Measurements from ENCODE around the gene R3HDML. TPM values are rescaled to one million over a fixed set of nuclear protein-coding genes. Genes with fewer than 3 reads are reported as not detected.

Gene R3HDML
- total RNA-seq: not detected

- TF ChIP-seq CTCF (IDR thresholded peaks at IDR 0.05): no peak
- Histone ChIP-seq H3K4me3 (no peak within 1 kb of the TSS), H3K36me3 (no peaks in the 10 kb centered on the region), H3K9me3 (no peaks in the 10 kb centered on the region), H3K4me1 (ENCODE audit: control insufficient read depth in 1 of 2, low read depth in 2 of 2) (no peaks in the 10 kb centered on the region), H3K27ac (no peak within 1 kb of the TSS), H3K27me3 (replicated peaks; ENCODE audit: insufficient read depth) (no peaks in the 10 kb centered on the region)
- DNase-seq (ENCODE audit: low spot score) (no peak), ATAC-seq (ENCODE audit: insufficient number of reproducible peaks, low FRiP score, low read depth) (no peak)
Measured at GRCh38 chr20:44336725-44337380, at the start of gene R3HDML. R3HDML (plus strand) TSS chr20:44337043; CDS start chr20:44337158, 115 bp downstream.

GRCh38 chr20:44287272-44288097, 49.4 kb upstream of the R3HDML start:
- H3K27me3 ChIP-seq (replicated peaks; ENCODE audit: insufficient read depth): no peaks in the 10 kb centered on the region
- no peaks in the 10 kb centered on the region for H3K9me3 ChIP-seq
- H3K27ac ChIP-seq: no peak overlapping the region
- ATAC-seq (ENCODE audit: insufficient number of reproducible peaks, low FRiP score, low read depth) (no peak), DNase-seq (ENCODE audit: low spot score) (no peak)
- no peak for TF ChIP-seq CTCF (IDR thresholded peaks at IDR 0.05)
- H3K36me3 ChIP-seq: no peaks in the 10 kb centered on the region
- no peak overlapping the region for H3K4me3 ChIP-seq
- no peaks in the 10 kb centered on the region for H3K4me1 ChIP-seq (ENCODE audit: control insufficient read depth in 1 of 2, low read depth in 2 of 2)

GRCh38 chr20:44288252-44288651, 48.6 kb upstream of the R3HDML start:
- no peaks in the 10 kb centered on the region for H3K9me3 ChIP-seq
- TF ChIP-seq CTCF (IDR thresholded peaks at IDR 0.05): no peak
- ATAC-seq (ENCODE audit: insufficient number of reproducible peaks, low FRiP score, low read depth): no peak

GRCh38 chr20:44291754-44292153, 45.1 kb upstream of the R3HDML start:
- no peak overlapping the region for H3K4me3 ChIP-seq
- ATAC-seq (ENCODE audit: insufficient number of reproducible peaks, low FRiP score, low read depth) (no peak), DNase-seq (ENCODE audit: low spot score) (no peak)
- H3K4me1 ChIP-seq (ENCODE audit: control insufficient read depth in 1 of 2, low read depth in 2 of 2): no peaks in the 10 kb centered on the region
- no peaks in the 10 kb centered on the region for H3K36me3 ChIP-seq
- no peak for TF ChIP-seq CTCF (IDR thresholded peaks at IDR 0.05)
- no peak overlapping the region for H3K27ac ChIP-seq
- no peaks in the 10 kb centered on the region for H3K9me3 ChIP-seq
- no peaks in the 10 kb centered on the region for H3K27me3 ChIP-seq (replicated peaks; ENCODE audit: insufficient read depth)

More at GRCh38 chr20:44288252-44288651, 48.6 kb upstream of the R3HDML start:
- no peak for DNase-seq (ENCODE audit: low spot score)
- H3K4me3 ChIP-seq: no peak overlapping the region
- no peaks in the 10 kb centered on the region for H3K4me1 ChIP-seq (ENCODE audit: control insufficient read depth in 1 of 2, low read depth in 2 of 2)
- no peaks in the 10 kb centered on the region for H3K27me3 ChIP-seq (replicated peaks; ENCODE audit: insufficient read depth)
- H3K36me3 ChIP-seq: no peaks in the 10 kb centered on the region
- no peak overlapping the region for H3K27ac ChIP-seq

GRCh38 chr20:44296011-44296410, 40.8 kb upstream of the R3HDML start:
- H3K9me3 ChIP-seq: no peaks in the 10 kb centered on the region
- H3K27me3 ChIP-seq (replicated peaks; ENCODE audit: insufficient read depth): no peaks in the 10 kb centered on the region
- TF ChIP-seq CTCF (IDR thresholded peaks at IDR 0.05): no peak
- DNase-seq (ENCODE audit: low spot score) (no peak), ATAC-seq (ENCODE audit: insufficient number of reproducible peaks, low FRiP score, low read depth) (no peak)
- no peaks in the 10 kb centered on the region for H3K4me1 ChIP-seq (ENCODE audit: control insufficient read depth in 1 of 2, low read depth in 2 of 2)
- H3K4me3 ChIP-seq: no peak overlapping the region
- no peak overlapping the region for H3K27ac ChIP-seq
- no peaks in the 10 kb centered on the region for H3K36me3 ChIP-seq

All from thoracic aorta (tissue), 2 donors.